ENCODE results near the gene ANKRD55.
A peak's percentile ranks its signal among the peaks of the same experiment; 100 is the strongest.
"Not testable (repeated sequence)": the region's sequence is repeated elsewhere in the genome, so short reads cannot be mapped to it uniquely, and the experiment has no call there.

Gene ANKRD55

GRCh38 chr5:56095579-56096102 lies 137.5 kb downstream of the ANKRD55 start:
- no peak for FAIRE-seq
- no peak for TF ChIP-seq POLR2A (IDR thresholded peaks at IDR 0.05; ENCODE audit: low read depth, low read length)
- no peak for DNase-seq (ENCODE audit: insufficient read length, low spot score)

GRCh38 chr5:56094579-56095361 lies 138.4 kb downstream of the ANKRD55 start:
- DNase-seq (ENCODE audit: insufficient read length, low spot score) (no peak), FAIRE-seq (no peak)
- no peak for TF ChIP-seq POLR2A (IDR thresholded peaks at IDR 0.05; ENCODE audit: low read depth, low read length)

DNA sequence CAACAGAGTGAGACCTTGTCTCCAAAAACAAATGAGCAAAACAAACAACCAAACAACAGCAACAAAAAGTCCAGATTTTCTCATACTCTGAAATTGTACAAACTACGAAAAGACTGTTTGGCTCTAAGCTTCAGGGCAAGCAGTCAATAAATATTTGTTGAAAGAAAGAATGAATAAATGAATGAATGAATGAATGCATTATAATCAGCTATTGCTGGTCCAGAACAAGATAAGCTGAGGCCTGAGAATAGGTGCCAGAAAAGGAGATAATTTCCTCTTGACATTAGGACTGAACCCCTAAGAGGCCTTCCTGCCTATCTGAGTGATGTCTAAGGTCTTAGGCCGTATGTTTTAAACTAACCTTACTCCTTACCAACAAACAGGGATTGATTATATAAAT lies 139.2 kb downstream of the ANKRD55 start:
- DNase-seq (ENCODE audit: insufficient read length, low spot score) (no peak), FAIRE-seq (no peak)
- no peak for TF ChIP-seq POLR2A (IDR thresholded peaks at IDR 0.05; ENCODE audit: low read depth, low read length)

- DNase-seq (ENCODE audit: insufficient read length, low spot score) (no peak), FAIRE-seq (no peak)
- no peak for TF ChIP-seq POLR2A (IDR thresholded peaks at IDR 0.05; ENCODE audit: low read depth, low read length)
These were observed 141.0 kb downstream of the ANKRD55 start for GRCh38 chr5:56092115-56092514.

DNA sequence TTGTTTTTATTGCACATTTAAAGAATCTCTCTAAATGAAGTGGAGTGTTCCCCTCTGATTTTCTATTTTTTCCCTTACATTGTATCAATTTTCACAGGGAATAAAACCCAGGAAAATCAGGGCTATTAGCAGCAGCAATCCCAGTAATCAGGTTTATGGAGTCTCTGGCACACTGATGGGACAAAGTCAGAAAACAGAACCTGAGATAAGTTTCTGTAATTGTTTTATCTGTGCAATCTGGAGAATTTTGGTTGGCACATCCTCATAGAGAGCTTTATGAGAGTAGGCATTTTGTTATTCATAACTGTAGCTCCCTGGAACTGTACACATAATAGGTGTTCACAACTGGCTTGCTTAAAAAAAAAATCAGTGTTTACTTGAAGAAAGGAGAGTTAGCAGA lies 141.5 kb downstream of the ANKRD55 start:
- FAIRE-seq (no peak), DNase-seq (ENCODE audit: insufficient read length, low spot score) (no peak)
- TF ChIP-seq POLR2A (IDR thresholded peaks at IDR 0.05; ENCODE audit: low read depth, low read length): no peak

DNA sequence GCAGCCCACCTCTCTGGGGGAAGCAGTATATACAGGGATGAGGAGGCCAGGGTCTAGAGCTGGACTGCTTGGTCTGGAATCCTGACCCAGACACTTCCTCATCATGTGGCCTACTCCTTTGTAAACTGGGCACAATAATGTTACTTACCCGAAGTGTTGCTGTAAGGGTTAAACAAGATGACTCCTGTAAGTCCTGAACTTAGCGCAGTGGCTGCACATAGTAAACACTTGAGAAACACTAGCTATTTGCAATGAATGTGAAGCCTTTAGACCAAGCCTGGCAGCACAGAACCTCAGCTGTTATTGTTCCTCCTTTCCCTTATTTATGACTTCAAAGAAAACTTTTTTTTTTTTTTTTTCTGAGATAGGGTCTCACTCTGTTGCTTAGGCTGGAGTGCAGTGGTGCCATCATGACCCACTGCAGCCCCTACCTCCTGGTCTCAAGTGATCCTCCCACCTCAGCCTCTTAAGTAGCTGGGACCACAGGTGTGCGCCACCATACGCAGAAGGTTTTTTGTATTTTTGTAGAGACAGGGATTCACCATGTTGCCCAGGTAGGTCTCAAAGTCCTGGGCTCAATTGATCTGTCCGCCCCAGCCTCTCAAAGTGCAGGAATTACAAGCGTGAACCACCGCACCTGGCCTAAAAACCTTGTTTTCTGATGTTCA lies 142.2 kb downstream of the ANKRD55 start:
- DNase-seq (ENCODE audit: insufficient read length, low spot score) (no peak), FAIRE-seq (no peak)
- TF ChIP-seq POLR2A (IDR thresholded peaks at IDR 0.05; ENCODE audit: low read depth, low read length): no peak

DNA sequence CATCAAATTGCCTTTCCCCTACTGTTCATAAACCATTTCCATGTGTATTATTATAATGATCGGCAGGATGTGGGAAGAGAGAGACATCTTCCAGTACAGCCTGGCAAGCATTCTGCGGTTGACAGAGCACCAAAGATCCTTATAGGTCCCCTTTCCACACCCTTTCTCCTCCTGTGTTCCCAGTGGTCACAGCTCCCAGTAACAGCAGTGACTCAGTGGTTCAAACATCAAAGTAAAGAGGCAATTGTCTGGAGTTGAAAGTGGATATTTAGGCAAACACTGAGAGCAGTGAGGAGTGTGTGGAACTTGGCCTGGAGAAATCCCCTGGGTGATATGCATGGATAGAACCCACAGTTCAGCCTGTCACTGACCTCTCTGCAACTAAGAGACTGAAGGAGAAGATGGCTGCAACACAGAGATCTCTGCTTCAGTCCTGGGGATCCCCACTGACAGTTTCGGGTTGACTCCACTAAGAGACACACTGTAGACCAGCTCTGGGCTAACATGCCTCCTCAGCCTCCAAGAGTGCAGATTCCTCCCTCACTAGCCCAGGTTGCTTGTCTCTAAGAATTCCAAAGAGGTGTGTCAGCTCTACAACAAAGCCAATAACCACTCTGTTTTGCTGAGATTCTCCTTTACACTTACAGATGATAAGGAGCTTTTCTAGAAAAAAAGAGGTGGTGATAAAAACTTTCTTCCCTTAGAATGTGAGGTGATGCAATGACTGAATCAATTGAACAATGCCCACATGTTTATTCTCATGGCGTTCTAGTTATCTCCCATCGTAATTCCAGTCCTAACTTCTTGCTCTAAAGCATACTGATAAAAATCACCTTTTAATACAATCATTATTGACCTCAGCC lies 143.9 kb downstream of the ANKRD55 start:
- FAIRE-seq: no peak
- DNase-seq (ENCODE audit: insufficient read length, low spot score): peak; percentile 31

DNA sequence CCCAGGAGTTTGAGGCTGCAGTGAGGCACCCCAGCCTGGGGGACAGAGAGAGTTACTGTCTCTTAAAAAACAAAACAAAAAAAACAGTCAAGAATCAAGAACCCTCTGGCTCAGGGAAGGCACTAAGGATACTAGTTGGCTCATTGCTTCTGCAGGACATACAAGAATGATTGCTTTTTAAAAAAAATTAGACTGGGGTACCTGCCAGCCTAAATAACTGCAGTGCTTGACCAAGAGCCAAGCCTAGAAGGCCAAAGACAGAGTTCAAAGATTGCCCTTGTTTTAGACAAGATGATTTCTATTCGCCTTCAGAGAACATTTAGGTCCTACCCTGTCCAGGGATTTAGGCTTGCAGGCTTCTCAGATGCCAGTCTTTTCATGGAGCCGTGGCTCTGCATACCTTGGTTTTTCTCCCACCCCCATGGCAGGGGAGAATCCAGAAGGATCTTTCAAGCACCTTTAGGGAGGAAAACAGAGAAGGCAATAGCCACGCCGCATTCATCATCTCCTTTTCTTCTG lies 144.6 kb downstream of the ANKRD55 start:
- no peak for DNase-seq (ENCODE audit: insufficient read length, low spot score)
- FAIRE-seq: no peak
- no peak for TF ChIP-seq POLR2A (IDR thresholded peaks at IDR 0.05; ENCODE audit: low read depth, low read length)

More for the DNA sequence above, 143.9 kb downstream of the ANKRD55 start:
- TF ChIP-seq POLR2A (IDR thresholded peaks at IDR 0.05; ENCODE audit: low read depth, low read length): no peak

- no peak for FAIRE-seq
- no peak for TF ChIP-seq POLR2A (IDR thresholded peaks at IDR 0.05; ENCODE audit: low read depth, low read length)
- DNase-seq (ENCODE audit: insufficient read length, low spot score): no peak
These were observed 147.9 kb downstream of the ANKRD55 start for GRCh38 chr5:56085193-56085592.

DNA sequence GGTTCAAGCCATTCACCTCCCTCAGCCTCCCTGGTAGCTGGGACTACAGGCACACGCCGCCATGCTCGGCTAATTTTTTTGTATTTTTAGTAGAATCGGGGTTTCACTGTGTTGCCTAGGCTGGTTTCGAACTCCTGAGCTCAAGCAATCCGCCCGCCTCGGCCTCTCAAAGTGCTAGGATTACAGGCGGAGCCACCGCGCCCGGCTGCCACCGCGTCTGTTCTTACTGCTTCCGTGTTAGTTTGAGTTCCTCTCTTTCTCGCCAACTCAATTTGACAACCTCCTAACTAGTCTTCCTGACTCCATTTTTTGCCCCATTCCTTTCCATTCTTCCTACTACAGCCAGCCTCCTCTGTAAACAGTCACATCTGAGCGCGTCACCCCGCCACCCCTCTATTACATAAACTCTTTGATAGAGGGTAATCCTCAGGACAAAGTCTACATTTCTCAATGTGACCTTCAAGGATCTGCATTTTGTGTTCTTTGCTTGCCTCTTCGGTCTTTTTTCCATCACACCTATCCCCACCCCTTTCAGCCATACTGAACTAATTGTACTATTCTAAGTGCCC lies 149.8 kb downstream of the ANKRD55 start:
- TF ChIP-seq POLR2A (IDR thresholded peaks at IDR 0.05; ENCODE audit: low read depth, low read length): no peak
- FAIRE-seq (no peak), DNase-seq (ENCODE audit: insufficient read length, low spot score) (no peak)

GRCh38 chr5:56081053-56081642 lies 152.0 kb downstream of the ANKRD55 start:
- not testable (repeated sequence) for DNase-seq (ENCODE audit: insufficient read length, low spot score); FAIRE-seq

DNA sequence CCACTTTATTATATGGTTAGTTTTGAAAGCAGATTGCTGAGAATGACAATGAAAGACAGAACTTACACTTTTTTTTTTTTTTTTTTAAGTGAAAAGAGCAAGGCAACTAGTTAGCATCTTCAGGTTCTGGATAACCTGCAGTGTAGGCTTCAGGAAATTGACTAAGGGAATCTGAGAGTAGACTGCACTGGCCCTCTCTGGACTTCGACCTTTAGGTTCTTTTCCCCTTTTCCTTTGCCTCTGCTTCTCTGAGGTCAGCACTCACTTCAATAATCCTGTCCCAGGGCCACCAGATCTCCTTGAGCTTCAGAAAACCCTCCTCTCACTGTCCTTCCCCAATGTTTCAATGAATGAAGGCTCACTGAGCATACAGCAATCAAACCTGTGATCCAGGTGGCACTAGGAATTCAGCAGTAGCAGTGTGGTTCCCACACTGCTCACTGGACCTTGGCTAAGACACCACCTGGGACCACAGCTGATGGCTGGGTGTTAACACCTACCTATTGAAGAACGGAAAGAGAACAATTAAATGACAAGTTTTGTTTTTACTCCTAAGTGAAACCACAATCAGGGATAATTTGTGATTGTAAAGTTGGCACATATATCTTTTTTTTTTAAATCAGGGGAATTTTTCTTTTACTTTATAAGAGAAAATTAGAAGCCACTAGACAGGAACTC lies 152.6 kb downstream of the ANKRD55 start:
- DNase-seq (ENCODE audit: insufficient read length, low spot score) (no peak), FAIRE-seq (no peak)
- no peak for TF ChIP-seq POLR2A (IDR thresholded peaks at IDR 0.05; ENCODE audit: low read depth, low read length)

GRCh38 chr5:56079157-56079500 lies 154.0 kb downstream of the ANKRD55 start:
- not testable (repeated sequence) for DNase-seq (ENCODE audit: insufficient read length, low spot score); FAIRE-seq

Data from H54 (cell line).